Fibroblast of mammary gland (primary cell): Measurements from ENCODE around the gene PLEKHH2.

Experiments
- DNase-seq: peaks from one replicate; pipeline ENCODE4 v3.0.0-alpha.2; 2010; ENCODE audit warnings: low read depth
- H3K4me3 ChIP-seq: 2 replicates; pipeline ENCODE4 v1.5.1; 2011; ENCODE audit warnings: low read depth, mild to moderate bottlenecking, low read length, moderate library complexity; ENCODE audit not compliant: control insufficient read depth
- TF ChIP-seq, protein P1 (sequence below): conservative IDR thresholded peaks from 2 replicates; pipeline ENCODE4 v1.5.1; 2011; ENCODE audit warnings: low read depth, low read length, inconsistent platforms; ENCODE audit not compliant: control insufficient read depth, insufficient read depth

PLEKHH2 gene

DNA sequence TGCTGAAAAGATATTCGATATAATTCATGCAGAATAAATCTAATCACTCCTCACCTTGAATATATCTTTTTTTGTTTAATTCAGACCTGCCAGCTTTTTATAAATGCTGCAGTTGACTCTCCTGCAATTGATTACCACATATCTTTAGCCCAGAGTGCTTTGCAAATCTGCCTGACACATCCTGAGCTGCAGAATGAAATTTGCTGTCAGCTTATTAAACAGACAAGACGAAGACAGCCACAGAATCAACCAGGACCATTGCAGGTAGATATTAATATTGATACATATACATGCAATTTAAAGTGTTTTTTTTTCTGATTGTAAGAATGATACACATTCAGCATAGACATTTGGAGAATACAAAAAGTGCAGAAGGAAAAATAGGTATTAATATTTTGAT, 101.2 kb downstream of the PLEKHH2 start:
- H3K4me3 ChIP-seq: no peak overlapping the region
- TF ChIP-seq, protein P1, sequence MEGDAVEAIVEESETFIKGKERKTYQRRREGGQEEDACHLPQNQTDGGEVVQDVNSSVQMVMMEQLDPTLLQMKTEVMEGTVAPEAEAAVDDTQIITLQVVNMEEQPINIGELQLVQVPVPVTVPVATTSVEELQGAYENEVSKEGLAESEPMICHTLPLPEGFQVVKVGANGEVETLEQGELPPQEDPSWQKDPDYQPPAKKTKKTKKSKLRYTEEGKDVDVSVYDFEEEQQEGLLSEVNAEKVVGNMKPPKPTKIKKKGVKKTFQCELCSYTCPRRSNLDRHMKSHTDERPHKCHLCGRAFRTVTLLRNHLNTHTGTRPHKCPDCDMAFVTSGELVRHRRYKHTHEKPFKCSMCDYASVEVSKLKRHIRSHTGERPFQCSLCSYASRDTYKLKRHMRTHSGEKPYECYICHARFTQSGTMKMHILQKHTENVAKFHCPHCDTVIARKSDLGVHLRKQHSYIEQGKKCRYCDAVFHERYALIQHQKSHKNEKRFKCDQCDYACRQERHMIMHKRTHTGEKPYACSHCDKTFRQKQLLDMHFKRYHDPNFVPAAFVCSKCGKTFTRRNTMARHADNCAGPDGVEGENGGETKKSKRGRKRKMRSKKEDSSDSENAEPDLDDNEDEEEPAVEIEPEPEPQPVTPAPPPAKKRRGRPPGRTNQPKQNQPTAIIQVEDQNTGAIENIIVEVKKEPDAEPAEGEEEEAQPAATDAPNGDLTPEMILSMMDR: no peak
- no peak for DNase-seq

DNA sequence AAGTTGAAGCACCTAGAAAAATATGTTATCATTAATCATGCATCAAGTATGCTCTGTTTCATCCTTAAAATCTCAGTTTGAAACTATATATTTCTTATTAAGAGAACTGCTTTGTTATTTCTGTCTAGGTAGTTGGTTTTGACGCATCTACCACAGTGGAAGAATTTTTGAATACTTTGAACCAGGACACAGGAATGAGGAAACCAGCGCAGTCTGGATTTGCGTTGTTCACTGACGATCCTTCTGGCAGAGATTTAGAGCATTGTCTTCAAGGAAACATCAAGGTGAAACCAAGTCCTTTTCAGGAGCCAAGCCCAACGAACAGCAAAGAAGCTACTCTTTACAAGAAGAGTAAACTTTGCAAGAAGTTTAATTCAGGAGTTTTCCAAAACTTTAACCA, 106.6 kb downstream of the PLEKHH2 start:
- no peak overlapping the region for H3K4me3 ChIP-seq
- TF ChIP-seq, protein P1: no peak
- DNase-seq: no peak

DNA sequence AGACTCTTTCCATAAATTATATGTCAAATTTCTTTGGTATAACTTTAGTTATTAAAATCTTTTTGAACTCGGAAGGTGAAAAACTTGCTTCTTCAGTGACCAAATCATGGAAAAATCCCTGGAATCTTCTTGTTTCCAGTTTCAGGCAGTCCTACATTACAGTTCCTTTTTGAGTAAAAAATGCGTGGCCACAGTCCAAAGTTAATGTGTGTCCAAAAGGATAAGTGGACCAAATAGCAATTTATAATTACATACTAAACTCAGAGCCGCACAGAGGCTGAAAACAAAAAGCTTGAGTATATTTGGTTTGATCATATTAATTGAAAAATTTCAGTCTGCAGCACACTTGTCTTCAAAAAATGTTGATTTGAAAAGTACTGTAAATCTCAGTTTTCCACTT, 108.4 kb downstream of the PLEKHH2 start:
- DNase-seq: peak; percentile 32
- no peak overlapping the region for H3K4me3 ChIP-seq
- TF ChIP-seq, protein P1: no peak

DNA sequence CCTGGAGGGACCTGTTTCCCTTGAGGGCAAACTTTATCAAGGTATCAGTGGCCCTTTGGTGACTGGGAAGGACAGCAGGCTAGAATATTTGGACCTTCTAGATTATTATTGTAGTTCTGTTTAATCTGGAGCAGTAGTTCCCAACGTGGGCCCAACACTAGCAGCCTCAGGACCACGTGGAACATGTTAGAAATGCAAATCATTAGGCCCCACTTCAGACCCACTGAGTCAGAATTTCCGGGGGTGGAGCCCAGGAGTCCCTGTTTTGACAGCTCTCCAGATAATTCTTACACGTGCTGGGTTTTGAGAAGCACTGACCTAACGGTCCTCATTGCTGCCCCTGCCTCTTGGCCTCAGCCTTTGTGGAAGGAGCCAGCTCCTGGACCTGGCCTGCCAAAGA, 111.3 kb downstream of the PLEKHH2 start:
- TF ChIP-seq, protein P1: no peak
- DNase-seq: no peak
- no peak overlapping the region for H3K4me3 ChIP-seq

DNA sequence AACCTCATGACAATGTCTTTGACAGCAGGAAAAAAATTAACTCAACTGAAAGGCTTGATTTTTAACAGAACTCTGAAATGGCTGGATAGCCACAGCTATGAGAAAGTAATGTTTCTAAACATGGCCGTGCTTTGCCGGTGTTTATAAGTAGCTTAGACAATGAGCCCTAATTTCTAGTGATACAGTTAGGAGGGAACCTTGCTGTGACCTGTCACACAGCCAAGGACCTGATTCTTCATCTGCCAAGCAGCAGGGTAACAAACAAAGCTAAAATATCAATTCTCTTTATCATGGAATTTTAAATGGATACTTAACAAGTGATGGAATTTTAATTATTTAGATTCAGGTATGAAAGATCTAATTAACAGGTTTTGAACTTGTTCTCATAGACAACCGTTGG, 112.5 kb downstream of the PLEKHH2 start:
- TF ChIP-seq, protein P1: no peak
- DNase-seq: no peak
- no peak overlapping the region for H3K4me3 ChIP-seq

DNA sequence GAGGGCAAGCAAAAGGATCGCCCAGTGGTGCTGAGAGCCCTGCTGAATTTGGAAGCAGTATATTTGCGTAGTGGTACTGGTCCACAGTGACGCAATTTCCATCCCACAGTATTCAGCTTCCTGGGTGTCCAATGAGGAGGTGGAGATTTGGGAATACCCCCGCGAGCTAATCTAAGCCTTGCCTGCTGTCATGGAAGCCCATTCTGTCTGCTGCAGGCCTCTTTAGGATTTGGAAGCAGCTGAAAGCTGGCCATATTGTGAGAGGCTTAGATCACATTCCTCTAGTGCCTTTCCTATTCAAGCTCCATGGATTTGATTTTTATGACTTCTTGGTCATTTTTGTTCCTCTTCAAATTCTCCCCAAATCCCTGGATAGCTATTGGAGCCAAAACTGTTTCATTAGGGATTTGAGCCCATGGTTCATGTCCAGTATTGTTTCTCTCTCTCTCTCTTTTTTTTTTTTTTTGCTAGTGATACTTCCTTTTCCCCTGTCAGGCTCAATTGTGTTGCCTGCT, 114.5 kb downstream of the PLEKHH2 start:
- TF ChIP-seq, protein P1: no peak
- DNase-seq: no peak
- H3K4me3 ChIP-seq: no peak overlapping the region

DNA sequence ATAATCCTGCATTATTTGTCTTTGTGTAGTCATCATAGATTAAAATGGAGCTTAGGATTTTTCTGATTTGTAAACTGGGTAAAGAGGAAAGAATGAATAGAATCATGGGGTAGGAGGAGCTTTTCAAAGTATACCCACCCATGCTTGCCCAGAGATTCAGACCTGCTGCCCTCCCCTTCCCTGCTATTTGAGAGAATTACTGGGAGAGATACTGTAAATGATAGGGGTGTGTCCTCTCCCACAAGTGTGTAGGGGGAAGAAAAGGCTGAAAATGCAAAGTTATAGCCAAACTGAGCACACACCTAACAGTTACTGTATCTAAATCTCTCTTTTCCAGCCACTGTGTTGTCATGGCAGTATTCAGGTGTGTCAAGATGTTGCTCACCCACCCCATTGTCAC, 115.2 kb downstream of the PLEKHH2 start:
- no peak overlapping the region for H3K4me3 ChIP-seq
- TF ChIP-seq, protein P1: no peak
- no peak for DNase-seq
